HL-60 (cell line): ENCODE measurements around the gene HOXA13.

Experiments
- GABPA ChIP-seq: IDR thresholded peaks from 2 replicates; pipeline ENCODE4 v1.6.1; 2012; ENCODE audit warnings: low read depth
- TF ChIP-seq, protein P1 (sequence below): IDR thresholded peaks from one replicate; pipeline ENCODE4 v1.5.1; 2011; ENCODE audit warnings: low read length, control low read depth, inconsistent platforms; ENCODE audit not compliant: insufficient read depth
- TF ChIP-seq, protein P2 (sequence below): IDR thresholded peaks from 2 replicates; pipeline ENCODE4 v1.6.1; 2012; ENCODE audit warnings: low read depth; ENCODE audit not compliant: insufficient replicate concordance

DNA sequence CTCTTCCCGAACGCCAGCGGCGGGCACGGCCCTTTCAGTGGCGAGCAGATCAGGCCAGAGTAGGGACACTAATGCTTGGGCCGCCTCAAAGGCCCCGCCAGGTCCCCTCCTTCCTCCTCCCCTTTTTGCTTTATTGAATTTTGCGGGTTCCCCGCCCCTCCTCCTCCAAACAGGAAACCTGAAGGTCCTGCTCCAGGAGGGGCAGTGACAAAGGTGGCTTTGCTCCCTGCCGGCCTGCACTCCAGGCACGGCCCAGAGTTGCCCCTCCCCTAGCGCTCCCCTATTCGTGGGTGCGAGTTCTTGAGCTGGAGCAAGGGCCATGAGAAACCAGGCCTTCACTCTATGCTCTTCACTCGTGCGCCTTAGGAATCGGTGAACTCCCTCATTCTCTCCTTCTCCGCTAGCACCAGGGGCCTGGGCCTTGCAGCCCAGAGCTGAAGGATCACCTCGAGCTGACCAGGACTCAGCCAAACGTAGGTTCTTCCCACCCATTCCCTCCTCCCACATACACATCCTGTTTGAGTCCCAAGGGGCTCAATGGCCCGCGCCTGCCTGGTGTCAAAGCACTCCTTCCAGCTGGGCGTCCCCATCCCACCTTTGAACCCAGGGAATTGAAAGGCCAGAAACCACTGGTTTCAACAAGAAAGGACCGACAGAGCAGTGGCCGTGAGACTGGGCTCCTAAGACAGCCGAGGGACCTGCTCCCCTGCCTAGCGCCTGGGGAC is 51.7 kb downstream of the HOXA13 start:
- no peak for TF ChIP-seq GABPA
- TF ChIP-seq, protein P1, sequence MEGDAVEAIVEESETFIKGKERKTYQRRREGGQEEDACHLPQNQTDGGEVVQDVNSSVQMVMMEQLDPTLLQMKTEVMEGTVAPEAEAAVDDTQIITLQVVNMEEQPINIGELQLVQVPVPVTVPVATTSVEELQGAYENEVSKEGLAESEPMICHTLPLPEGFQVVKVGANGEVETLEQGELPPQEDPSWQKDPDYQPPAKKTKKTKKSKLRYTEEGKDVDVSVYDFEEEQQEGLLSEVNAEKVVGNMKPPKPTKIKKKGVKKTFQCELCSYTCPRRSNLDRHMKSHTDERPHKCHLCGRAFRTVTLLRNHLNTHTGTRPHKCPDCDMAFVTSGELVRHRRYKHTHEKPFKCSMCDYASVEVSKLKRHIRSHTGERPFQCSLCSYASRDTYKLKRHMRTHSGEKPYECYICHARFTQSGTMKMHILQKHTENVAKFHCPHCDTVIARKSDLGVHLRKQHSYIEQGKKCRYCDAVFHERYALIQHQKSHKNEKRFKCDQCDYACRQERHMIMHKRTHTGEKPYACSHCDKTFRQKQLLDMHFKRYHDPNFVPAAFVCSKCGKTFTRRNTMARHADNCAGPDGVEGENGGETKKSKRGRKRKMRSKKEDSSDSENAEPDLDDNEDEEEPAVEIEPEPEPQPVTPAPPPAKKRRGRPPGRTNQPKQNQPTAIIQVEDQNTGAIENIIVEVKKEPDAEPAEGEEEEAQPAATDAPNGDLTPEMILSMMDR: no peak
- TF ChIP-seq, protein P2, sequence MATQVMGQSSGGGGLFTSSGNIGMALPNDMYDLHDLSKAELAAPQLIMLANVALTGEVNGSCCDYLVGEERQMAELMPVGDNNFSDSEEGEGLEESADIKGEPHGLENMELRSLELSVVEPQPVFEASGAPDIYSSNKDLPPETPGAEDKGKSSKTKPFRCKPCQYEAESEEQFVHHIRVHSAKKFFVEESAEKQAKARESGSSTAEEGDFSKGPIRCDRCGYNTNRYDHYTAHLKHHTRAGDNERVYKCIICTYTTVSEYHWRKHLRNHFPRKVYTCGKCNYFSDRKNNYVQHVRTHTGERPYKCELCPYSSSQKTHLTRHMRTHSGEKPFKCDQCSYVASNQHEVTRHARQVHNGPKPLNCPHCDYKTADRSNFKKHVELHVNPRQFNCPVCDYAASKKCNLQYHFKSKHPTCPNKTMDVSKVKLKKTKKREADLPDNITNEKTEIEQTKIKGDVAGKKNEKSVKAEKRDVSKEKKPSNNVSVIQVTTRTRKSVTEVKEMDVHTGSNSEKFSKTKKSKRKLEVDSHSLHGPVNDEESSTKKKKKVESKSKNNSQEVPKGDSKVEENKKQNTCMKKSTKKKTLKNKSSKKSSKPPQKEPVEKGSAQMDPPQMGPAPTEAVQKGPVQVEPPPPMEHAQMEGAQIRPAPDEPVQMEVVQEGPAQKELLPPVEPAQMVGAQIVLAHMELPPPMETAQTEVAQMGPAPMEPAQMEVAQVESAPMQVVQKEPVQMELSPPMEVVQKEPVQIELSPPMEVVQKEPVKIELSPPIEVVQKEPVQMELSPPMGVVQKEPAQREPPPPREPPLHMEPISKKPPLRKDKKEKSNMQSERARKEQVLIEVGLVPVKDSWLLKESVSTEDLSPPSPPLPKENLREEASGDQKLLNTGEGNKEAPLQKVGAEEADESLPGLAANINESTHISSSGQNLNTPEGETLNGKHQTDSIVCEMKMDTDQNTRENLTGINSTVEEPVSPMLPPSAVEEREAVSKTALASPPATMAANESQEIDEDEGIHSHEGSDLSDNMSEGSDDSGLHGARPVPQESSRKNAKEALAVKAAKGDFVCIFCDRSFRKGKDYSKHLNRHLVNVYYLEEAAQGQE: no peak
